Left ventricle myocardium inferior (tissue), 1 donor: ENCODE results near the gene ENPP5. TPM values are rescaled to one million over a fixed set of nuclear protein-coding genes. Genes with fewer than 3 reads are reported as not detected.
A peak's percentile ranks its signal among the peaks of the same experiment; 100 is the strongest.

Experiments used
- DNase-seq: peaks from one replicate; pipeline ENCODE4 v3.0.0-alpha.2; 2020
- H3K27ac ChIP-seq: fragments of 200-600 bp; replicated peaks from 2 replicates; pipeline ENCODE4 v1.8.0; 2021
- H3K27me3 ChIP-seq: fragments of 200-600 bp; 2 replicates; pipeline ENCODE4 v1.8.0; 2021; ENCODE audit warnings: low read depth
- H3K36me3 ChIP-seq: fragments of 200-600 bp; 2 replicates; pipeline ENCODE4 v1.8.0; 2021
- H3K4me1 ChIP-seq: fragments of 200-600 bp; 2 replicates; pipeline ENCODE4 v1.8.0; 2021
- H3K4me3 ChIP-seq: fragments of 200-600 bp; 2 replicates; pipeline ENCODE4 v1.8.0; 2021; ENCODE audit warnings: mild to moderate bottlenecking, moderate library complexity
- H3K9me3 ChIP-seq: fragments of 200-600 bp; replicated peaks from 2 replicates; pipeline ENCODE4 v1.8.0; 2021
- intact Hi-C: fragments of 100-400 bp; cut with micrococcal nuclease; formaldehyde crosslinking; loops from one replicate; pipeline ENCODE4 v1.11.0; 2022
- total RNA-seq: library from RNA; stranded (reverse); fragmentation: NEBNext Ultra II Directional; extraction: Animal tissue kit (Norgen Biotek cat#: 25700); gene quantifications from one replicate; pipeline ENCODE4 v1.2.1, GENCODE V29; 2021
- TF ChIP-seq, protein P1 (sequence below): fragments of 200-600 bp; IDR thresholded peaks from 2 replicates; pipeline ENCODE4 v1.8.0; 2021; ENCODE audit warnings: antibody characterized with exemption, mild to moderate bottlenecking, borderline replicate concordance
- donor health status: DM: no; HTN: yes; CAD: no; lungs with severe emphysema.

Gene ENPP5
- total RNA-seq, 1 donor from 2014 or later = 3.0 TPM

DNA sequence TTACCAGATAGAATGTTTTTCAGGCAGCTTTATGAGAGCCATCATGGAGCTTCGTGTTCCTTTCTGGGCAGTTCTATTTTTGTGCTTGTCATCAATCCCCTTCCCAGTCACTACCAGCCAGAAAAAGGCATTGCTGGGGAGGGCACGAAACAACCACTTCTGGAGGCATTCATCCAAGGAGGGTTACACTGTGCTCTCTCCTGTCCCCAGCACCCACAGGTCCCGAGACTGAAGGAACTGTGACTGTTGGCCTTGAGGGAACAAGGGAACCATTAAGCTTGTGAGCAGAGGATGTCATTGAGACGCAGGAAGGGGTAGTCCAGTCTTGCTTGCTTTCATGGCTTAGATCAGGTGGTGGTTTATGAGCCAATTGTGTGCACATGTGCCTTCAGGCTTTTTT, 20.1 kb upstream of the ENPP5 start:
- intact Hi-C loops = no loop called here
- TF ChIP-seq, protein P1, sequence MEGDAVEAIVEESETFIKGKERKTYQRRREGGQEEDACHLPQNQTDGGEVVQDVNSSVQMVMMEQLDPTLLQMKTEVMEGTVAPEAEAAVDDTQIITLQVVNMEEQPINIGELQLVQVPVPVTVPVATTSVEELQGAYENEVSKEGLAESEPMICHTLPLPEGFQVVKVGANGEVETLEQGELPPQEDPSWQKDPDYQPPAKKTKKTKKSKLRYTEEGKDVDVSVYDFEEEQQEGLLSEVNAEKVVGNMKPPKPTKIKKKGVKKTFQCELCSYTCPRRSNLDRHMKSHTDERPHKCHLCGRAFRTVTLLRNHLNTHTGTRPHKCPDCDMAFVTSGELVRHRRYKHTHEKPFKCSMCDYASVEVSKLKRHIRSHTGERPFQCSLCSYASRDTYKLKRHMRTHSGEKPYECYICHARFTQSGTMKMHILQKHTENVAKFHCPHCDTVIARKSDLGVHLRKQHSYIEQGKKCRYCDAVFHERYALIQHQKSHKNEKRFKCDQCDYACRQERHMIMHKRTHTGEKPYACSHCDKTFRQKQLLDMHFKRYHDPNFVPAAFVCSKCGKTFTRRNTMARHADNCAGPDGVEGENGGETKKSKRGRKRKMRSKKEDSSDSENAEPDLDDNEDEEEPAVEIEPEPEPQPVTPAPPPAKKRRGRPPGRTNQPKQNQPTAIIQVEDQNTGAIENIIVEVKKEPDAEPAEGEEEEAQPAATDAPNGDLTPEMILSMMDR = no peak
- H3K27ac ChIP-seq = peak overlapping the region; percentile 80
- H3K4me3 ChIP-seq = no peak overlapping the region
- no peaks in the 10 kb centered on the region for H3K4me1 ChIP-seq
- peak; percentile 19 for DNase-seq
- no peaks in the 10 kb centered on the region for H3K9me3 ChIP-seq
- no peaks in the 10 kb centered on the region for H3K27me3 ChIP-seq
- no peaks in the 10 kb centered on the region for H3K36me3 ChIP-seq

DNA sequence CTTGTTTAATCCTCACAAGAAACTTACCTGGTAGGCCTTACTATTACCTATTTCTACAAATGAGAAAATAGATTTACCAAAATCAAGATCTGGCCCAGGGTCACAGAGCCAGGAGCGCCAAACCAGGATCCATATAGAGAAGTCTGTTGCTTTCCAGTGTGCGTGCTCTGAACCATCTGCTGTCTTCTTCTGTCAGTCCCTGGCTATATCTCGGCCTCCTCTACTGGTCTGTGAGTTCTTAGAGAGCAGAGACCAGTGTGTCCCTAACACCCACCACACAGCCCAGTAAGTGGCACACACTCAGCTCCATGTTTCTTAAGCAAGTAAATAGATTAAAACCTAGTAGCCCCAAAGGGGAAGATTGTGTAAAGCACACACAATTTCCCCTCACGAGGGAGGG, 18.9 kb upstream of the ENPP5 start:
- Histone ChIP-seq H3K36me3 (no peaks in the 10 kb centered on the region), H3K9me3 (no peaks in the 10 kb centered on the region), H3K27me3 (no peaks in the 10 kb centered on the region), H3K4me3 (no peak overlapping the region), H3K4me1 (no peaks in the 10 kb centered on the region), H3K27ac (no peak overlapping the region)
- intact Hi-C loops = no loop called here
- DNase-seq = no peak
- TF ChIP-seq, protein P1 = no peak

DNA sequence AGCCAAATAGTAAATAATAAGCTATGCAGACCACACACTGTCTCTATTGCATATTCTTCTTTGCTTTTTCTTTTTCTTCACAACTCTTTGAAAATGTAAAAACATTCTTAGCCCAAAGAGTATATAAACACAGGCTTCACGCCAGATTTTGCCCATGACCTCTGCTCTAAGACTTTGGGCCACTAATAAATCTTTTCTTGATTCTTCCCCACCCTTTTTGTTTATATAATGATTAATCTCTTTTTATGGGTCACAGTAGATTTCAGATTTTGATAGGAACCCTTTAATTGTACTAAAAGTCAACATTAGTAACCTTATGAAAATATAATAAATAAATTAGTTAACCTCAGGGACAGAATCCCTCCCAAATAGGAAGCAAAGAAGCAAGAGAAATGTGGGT, 15.8 kb upstream of the ENPP5 start:
- Histone ChIP-seq H3K36me3 (no peaks in the 10 kb centered on the region), H3K27me3 (no peaks in the 10 kb centered on the region), H3K4me1 (peaks cover 10% of the 10 kb centered on the region), H3K4me3 (no peak overlapping the region), H3K27ac (no peak overlapping the region), H3K9me3 (no peaks in the 10 kb centered on the region)
- no peak for DNase-seq
- intact Hi-C loops = no loop called here
- TF ChIP-seq, protein P1 = no peak

DNA sequence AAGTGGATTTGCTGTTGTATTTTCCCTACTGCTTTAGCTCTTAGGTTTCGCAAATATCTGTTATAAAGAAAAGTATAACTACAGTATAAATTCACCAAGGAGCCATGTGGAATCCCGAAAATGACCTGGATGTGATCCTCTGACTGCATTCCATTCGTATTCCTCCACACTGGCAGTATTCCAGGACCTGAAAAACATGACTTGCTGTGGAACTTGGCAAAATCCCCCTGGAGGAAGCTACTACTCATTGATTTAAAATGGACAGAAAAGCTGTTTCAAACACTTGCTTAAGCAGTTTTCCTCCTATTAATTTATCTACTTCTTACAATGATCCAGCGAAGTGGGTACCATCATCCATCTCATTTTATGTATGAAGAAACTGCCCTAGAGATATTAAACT, 13.3 kb upstream of the ENPP5 start:
- Histone ChIP-seq H3K4me1 (peaks cover 10% of the 10 kb centered on the region), H3K27me3 (no peaks in the 10 kb centered on the region), H3K36me3 (no peaks in the 10 kb centered on the region), H3K4me3 (no peak overlapping the region), H3K27ac (no peak overlapping the region), H3K9me3 (no peaks in the 10 kb centered on the region)
- intact Hi-C loops = no loop called here
- no peak for DNase-seq
- TF ChIP-seq, protein P1 = no peak

DNA sequence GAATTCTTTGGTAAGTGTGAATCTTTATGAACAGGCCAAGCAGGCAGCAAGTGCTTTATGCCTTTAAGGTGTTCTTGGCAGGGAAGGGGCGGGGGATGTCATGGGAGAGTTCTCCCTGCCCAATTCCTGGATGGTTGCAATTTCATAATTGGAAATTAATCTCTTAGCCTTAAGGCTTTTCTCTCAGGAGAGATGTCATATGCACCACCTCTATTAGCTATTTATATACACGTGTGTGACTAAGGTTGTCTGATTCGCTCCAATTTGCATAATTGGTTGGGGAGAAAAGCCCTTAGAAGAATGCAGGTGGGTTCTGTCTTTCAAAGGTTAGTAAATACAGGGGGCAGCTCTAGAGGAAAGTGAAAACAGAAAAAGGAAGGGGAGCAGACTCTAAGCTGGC, 5.2 kb upstream of the ENPP5 start:
- H3K4me3 ChIP-seq = no peak overlapping the region
- peaks cover 4% of the 10 kb centered on the region for H3K4me1 ChIP-seq
- TF ChIP-seq, protein P1 = no peak
- DNase-seq = no peak
- H3K27ac ChIP-seq = no peak overlapping the region
- H3K9me3 ChIP-seq = no peaks in the 10 kb centered on the region
- peaks cover under 1% of the 10 kb centered on the region for H3K27me3 ChIP-seq
- intact Hi-C loops = no loop called here
- no peaks in the 10 kb centered on the region for H3K36me3 ChIP-seq

DNA sequence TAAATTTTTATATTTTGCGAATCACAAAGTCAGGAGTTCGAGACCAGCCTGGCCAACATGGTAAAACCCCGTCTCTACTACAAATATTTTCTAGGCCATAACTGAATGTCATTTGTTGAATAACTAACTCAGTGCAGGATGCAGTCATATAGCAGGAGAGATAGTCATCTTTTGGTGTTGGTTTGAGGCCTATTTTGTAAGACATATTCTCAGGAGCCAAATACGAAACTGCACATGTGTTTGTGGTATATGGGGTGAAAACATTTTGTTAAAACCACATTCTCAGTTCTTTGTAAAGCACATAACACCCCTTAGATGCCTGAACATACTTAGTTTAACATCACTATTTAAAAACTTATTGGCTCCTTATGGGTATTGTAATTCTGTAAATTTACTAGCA, 4.7 kb upstream of the ENPP5 start:
- no peak for DNase-seq
- H3K4me3 ChIP-seq = no peak overlapping the region
- TF ChIP-seq, protein P1 = no peak
- no peak overlapping the region for H3K27ac ChIP-seq
- no peaks in the 10 kb centered on the region for H3K36me3 ChIP-seq
- H3K9me3 ChIP-seq = no peaks in the 10 kb centered on the region
- intact Hi-C loops = no loop called here
- H3K4me1 ChIP-seq = peaks cover 9% of the 10 kb centered on the region
- peaks cover 6% of the 10 kb centered on the region for H3K27me3 ChIP-seq
